ENCODE results near the gene LRRC72. TPM values are rescaled to one million over a fixed set of nuclear protein-coding genes. Genes with fewer than 3 reads are reported as not detected.
"Not testable (repeated sequence)": the region's sequence is repeated elsewhere in the genome, so short reads cannot be mapped to it uniquely, and the experiment has no call there.

The LRRC72 gene
- total RNA-seq, 1 donor from 2014 or later = not detected

GRCh38 chr7:16594676-16595075 is 68.1 kb downstream of the LRRC72 start:
- Mint-ChIP-seq H3K36me3 (peaks cover 7% of the 10 kb centered on the region), H3K4me1 (ENCODE audit: unreplicated experiment) (no peaks in the 10 kb centered on the region), H3K27ac (no peak overlapping the region), H3K9me3 (no peaks in the 10 kb centered on the region), H3K27me3 (no peaks in the 10 kb centered on the region), H3K4me3 (no peak overlapping the region)
- TF ChIP-seq CTCF (conservative IDR thresholded peaks at IDR 0.05) = no peak
- no peak for DNase-seq (ENCODE audit: extremely low spot score, unreplicated experiment)

GRCh38 chr7:16595596-16595995 is 69.0 kb downstream of the LRRC72 start:
- DNase-seq (ENCODE audit: extremely low spot score, unreplicated experiment); H3K9me3 Mint-ChIP-seq; H3K36me3 Mint-ChIP-seq; H3K27me3 Mint-ChIP-seq; H3K4me3 Mint-ChIP-seq; H3K4me1 Mint-ChIP-seq (ENCODE audit: unreplicated experiment); H3K27ac Mint-ChIP-seq: not testable (repeated sequence)

- Mint-ChIP-seq H3K4me1 (ENCODE audit: unreplicated experiment) (no peaks in the 10 kb centered on the region), H3K9me3 (no peaks in the 10 kb centered on the region), H3K4me3 (no peak overlapping the region), H3K27me3 (no peaks in the 10 kb centered on the region), H3K27ac (no peak overlapping the region), H3K36me3 (peaks cover 28% of the 10 kb centered on the region)
- no peak for TF ChIP-seq CTCF (conservative IDR thresholded peaks at IDR 0.05)
- no peak for DNase-seq (ENCODE audit: extremely low spot score, unreplicated experiment)
Observed at GRCh38 chr7:16598015-16598414, 71.4 kb downstream of the LRRC72 start.

GRCh38 chr7:16599860-16600259 is 73.2 kb downstream of the LRRC72 start:
- Mint-ChIP-seq H3K27me3 (no peaks in the 10 kb centered on the region), H3K4me1 (ENCODE audit: unreplicated experiment) (no peaks in the 10 kb centered on the region), H3K36me3 (peaks cover 47% of the 10 kb centered on the region), H3K27ac (no peak overlapping the region), H3K9me3 (no peaks in the 10 kb centered on the region), H3K4me3 (no peak overlapping the region)
- TF ChIP-seq CTCF (conservative IDR thresholded peaks at IDR 0.05) = no peak
- DNase-seq (ENCODE audit: extremely low spot score, unreplicated experiment) = no peak

GRCh38 chr7:16603633-16604032 is 77.0 kb downstream of the LRRC72 start:
- no peak for DNase-seq (ENCODE audit: extremely low spot score, unreplicated experiment)
- Mint-ChIP-seq H3K27ac (no peak overlapping the region), H3K27me3 (no peaks in the 10 kb centered on the region), H3K36me3 (peaks cover 55% of the 10 kb centered on the region), H3K4me1 (ENCODE audit: unreplicated experiment) (no peaks in the 10 kb centered on the region), H3K9me3 (no peaks in the 10 kb centered on the region), H3K4me3 (no peak overlapping the region)
- no peak for TF ChIP-seq CTCF (conservative IDR thresholded peaks at IDR 0.05)

GRCh38 chr7:16604054-16604453 is 77.4 kb downstream of the LRRC72 start:
- H3K36me3 Mint-ChIP-seq = peaks cover 53% of the 10 kb centered on the region

More at GRCh38 chr7:16604054-16604453, 77.4 kb downstream of the LRRC72 start:
- H3K9me3 Mint-ChIP-seq = no peaks in the 10 kb centered on the region
- TF ChIP-seq CTCF (conservative IDR thresholded peaks at IDR 0.05) = peak; percentile 37
- H3K27ac Mint-ChIP-seq = no peak overlapping the region
- no peak overlapping the region for H3K4me3 Mint-ChIP-seq
- no peaks in the 10 kb centered on the region for H3K4me1 Mint-ChIP-seq (ENCODE audit: unreplicated experiment)
- H3K27me3 Mint-ChIP-seq = no peaks in the 10 kb centered on the region
- DNase-seq (ENCODE audit: extremely low spot score, unreplicated experiment) = no peak
